Type B pancreatic cell (in vitro differentiated cells): Measurements from ENCODE around the gene GTF2H3. TPM values are rescaled to one million over a fixed set of nuclear protein-coding genes. Genes with fewer than 3 reads are reported as not detected.

Experiments used
- DNase-seq: peaks from one replicate; pipeline ENCODE4 v3.0.0; 2021; ENCODE audit warnings: mixed read lengths; ENCODE audit not compliant: unreplicated experiment; ENCODE audit errors: extremely low spot score
- H3K27ac Mint-ChIP-seq: 2 replicates; pipeline ENCODE4 v1.8.0; 2021; ENCODE audit warnings: mild to moderate bottlenecking, mixed read lengths
- H3K27me3 Mint-ChIP-seq: 2 replicates; pipeline ENCODE4 v1.8.0; 2021; ENCODE audit warnings: mixed read lengths
- H3K36me3 Mint-ChIP-seq: 2 replicates; pipeline ENCODE4 v1.8.0; 2021; ENCODE audit warnings: mixed read lengths
- H3K4me1 Mint-ChIP-seq: one replicate; pipeline ENCODE4 v1.8.0; 2021; ENCODE audit warnings: mixed read lengths; ENCODE audit not compliant: unreplicated experiment
- H3K4me3 Mint-ChIP-seq: 2 replicates; pipeline ENCODE4 v1.8.0; 2021; ENCODE audit warnings: mild to moderate bottlenecking, mixed read lengths
- H3K9me3 Mint-ChIP-seq: 2 replicates; pipeline ENCODE4 v1.8.0; 2021; ENCODE audit warnings: mixed read lengths
- CTCF ChIP-seq: fragments of 200-600 bp; sonication (generic); conservative IDR thresholded peaks from 2 replicates; pipeline ENCODE4 v1.5.0; 2021; ENCODE audit warnings: antibody characterized with exemption, mild to moderate bottlenecking
- total RNA-seq: library from RNA; stranded (reverse); gene quantifications from 2 replicates; pipeline ENCODE4 v1.2.1, GENCODE V29; 2021; ENCODE audit warnings: low replicate concordance

The GTF2H3 gene
- total RNA-seq, 1 donor from 2014 or later: 33.6 TPM

DNA sequence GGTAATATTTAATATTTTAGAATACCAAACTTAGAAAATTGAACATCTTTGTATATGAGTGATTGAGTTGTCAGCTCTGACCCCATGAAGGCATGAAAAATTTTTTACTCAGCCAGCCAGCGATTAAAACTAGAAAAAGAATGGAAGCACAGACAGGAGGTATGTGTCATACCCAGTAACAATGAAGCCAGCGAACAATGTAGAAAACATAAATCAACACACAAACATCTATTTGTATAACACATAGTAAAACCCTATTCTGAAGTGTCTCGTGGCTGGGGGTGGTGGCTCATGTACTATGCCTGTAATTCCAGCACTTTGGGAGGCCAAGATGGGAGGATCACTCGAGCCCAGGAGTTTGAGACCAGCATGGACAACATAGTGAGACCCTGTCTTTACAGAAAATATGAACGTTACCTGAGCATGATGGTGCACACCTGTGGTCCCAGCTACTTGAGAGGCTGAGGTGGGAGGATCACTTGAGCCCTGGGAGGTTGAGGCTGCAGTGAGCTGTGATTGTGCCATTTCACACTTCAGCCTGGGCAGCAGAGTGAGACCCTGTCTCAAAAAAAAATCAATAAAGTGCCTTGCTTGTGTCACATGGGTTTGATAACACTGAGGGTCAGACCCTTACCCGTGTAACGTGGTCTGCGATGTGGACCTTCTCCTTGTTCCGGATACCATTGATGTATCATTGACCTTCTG, 43.1 kb downstream of the GTF2H3 start:
- H3K36me3 Mint-ChIP-seq: peaks cover 21% of the 10 kb centered on the region
- peaks cover 11% of the 10 kb centered on the region for H3K4me1 Mint-ChIP-seq
- H3K9me3 Mint-ChIP-seq: no peaks in the 10 kb centered on the region
- H3K27me3 Mint-ChIP-seq: no peaks in the 10 kb centered on the region
- H3K27ac Mint-ChIP-seq: no peak overlapping the region
- no peak overlapping the region for H3K4me3 Mint-ChIP-seq
- TF ChIP-seq CTCF: no peak
- DNase-seq: no peak

GRCh38 chr12:123678981-123679380, 45.4 kb downstream of the GTF2H3 start:
- Mint-ChIP-seq H3K9me3 (no peaks in the 10 kb centered on the region), H3K27me3 (no peaks in the 10 kb centered on the region), H3K27ac (no peak overlapping the region), H3K36me3 (peaks cover 18% of the 10 kb centered on the region), H3K4me3 (no peak overlapping the region), H3K4me1 (no peaks in the 10 kb centered on the region)
- TF ChIP-seq CTCF: no peak
- no peak for DNase-seq

GRCh38 chr12:123681605-123682004, 48.0 kb downstream of the GTF2H3 start:
- no peak overlapping the region for H3K27ac Mint-ChIP-seq
- H3K4me3 Mint-ChIP-seq: no peak overlapping the region
- TF ChIP-seq CTCF: no peak
- H3K9me3 Mint-ChIP-seq: no peaks in the 10 kb centered on the region
- no peaks in the 10 kb centered on the region for H3K4me1 Mint-ChIP-seq
- no peak for DNase-seq
- H3K36me3 Mint-ChIP-seq: peaks cover 12% of the 10 kb centered on the region
- H3K27me3 Mint-ChIP-seq: no peaks in the 10 kb centered on the region

DNA sequence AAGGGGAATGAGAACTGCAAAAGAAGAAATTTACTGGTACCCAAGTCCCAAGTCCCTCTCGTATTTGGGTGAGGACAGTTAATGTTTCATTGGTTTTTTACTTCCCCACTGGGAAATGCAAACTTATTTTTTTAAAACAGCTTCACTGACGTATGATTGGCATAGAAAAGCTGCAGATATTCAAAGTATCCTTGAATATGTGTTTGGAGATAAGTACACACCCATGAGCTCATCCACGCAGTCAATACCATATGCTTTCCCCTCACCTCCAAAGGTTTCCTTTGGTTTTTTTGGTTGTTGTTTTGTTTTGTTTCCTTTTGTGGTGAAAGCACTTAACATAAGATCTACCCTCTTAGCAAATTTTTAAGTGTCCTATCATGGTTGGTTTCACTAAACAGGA, 50.3 kb downstream of the GTF2H3 start:
- H3K4me3 Mint-ChIP-seq: no peak overlapping the region
- H3K36me3 Mint-ChIP-seq: peaks cover 4% of the 10 kb centered on the region
- H3K27ac Mint-ChIP-seq: no peak overlapping the region
- DNase-seq: no peak
- no peaks in the 10 kb centered on the region for H3K4me1 Mint-ChIP-seq
- no peaks in the 10 kb centered on the region for H3K27me3 Mint-ChIP-seq
- no peak for TF ChIP-seq CTCF
- no peaks in the 10 kb centered on the region for H3K9me3 Mint-ChIP-seq

DNA sequence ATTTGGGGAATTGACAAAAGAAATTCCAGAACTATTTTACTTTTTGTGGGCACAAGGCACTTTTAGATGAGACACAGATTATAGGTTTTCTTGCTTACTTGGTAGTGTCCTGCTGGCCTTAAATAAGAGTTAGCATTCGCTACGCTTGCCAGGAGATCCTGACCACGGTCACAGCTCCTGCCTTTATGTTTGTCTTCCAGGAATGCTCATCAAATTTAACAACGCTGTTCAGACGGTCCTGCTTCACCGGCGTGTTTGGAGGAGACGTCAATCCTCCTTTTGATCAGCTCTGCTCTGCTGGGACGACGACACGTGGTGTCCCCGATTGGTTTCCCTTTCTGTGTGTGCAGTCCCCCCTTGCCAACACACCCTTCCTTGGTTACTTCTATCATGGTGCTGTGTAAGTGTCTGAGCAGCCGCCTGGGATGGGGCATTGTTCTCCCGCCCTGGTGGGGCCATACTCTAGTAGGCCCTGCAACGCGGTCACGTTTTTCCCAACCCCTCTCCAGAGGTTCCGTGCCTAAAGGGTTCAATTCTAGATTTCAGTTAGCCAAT, 53.1 kb downstream of the GTF2H3 start:
- TF ChIP-seq CTCF: no peak

More for the DNA sequence above, 53.1 kb downstream of the GTF2H3 start:
- DNase-seq: no peak
- no peak overlapping the region for H3K4me3 Mint-ChIP-seq
- no peaks in the 10 kb centered on the region for H3K9me3 Mint-ChIP-seq
- H3K27ac Mint-ChIP-seq: no peak overlapping the region
- no peaks in the 10 kb centered on the region for H3K27me3 Mint-ChIP-seq
- peaks cover 5% of the 10 kb centered on the region for H3K36me3 Mint-ChIP-seq
- no peaks in the 10 kb centered on the region for H3K4me1 Mint-ChIP-seq
